ENCODE results near the gene KLHL7. TPM values are rescaled to one million over a fixed set of nuclear protein-coding genes. Genes with fewer than 3 reads are reported as not detected.

KLHL7 gene
- total RNA-seq, 2 donors from 2014 or later: 14.4 to 17.8 TPM

Other genes starting within 250 kb of the KLHL7 start
- 1 to 10 TPM; 6.3 to 8.0 TPM for gene HYCC1, start 91.7 kb upstream of the KLHL7 start, total RNA-seq
- 10 to 100 TPM; 21.1 to 30.8 TPM for gene NUP42, start 76.3 kb downstream of the KLHL7 start, total RNA-seq
- gene GPNMB, start 141.0 kb downstream of the KLHL7 start, total RNA-seq: 10 to 100 TPM; 15.0 to 67.8 TPM
- 10 to 100 TPM; 32.3 to 35.1 TPM for gene MALSU1, start 193.6 kb downstream of the KLHL7 start, total RNA-seq